WERI-Rb-1 (cell line): ENCODE data around the gene CCNQ.

Source experiments
- DNase-seq: peaks from one replicate; pipeline ENCODE4 v3.0.0-alpha.2; 2020
- H3K27ac ChIP-seq: fragments of 250-450 bp; sonication (Bioruptor Pico); 2 replicates; pipeline ENCODE4 v1.5.1; 2020; ENCODE audit warnings: mild to moderate bottlenecking, moderate library complexity
- H3K27me3 ChIP-seq: fragments of 250-450 bp; sonication (Bioruptor Pico); 2 replicates; pipeline ENCODE4 v1.5.1; 2021; ENCODE audit warnings: mild to moderate bottlenecking, low read depth, moderate library complexity; ENCODE audit not compliant: insufficient read depth, severe bottlenecking
- H3K36me3 ChIP-seq: fragments of 250-450 bp; sonication (Bioruptor Pico); 2 replicates; pipeline ENCODE4 v1.5.1; 2020; ENCODE audit warnings: mild to moderate bottlenecking, moderate library complexity
- H3K4me3 ChIP-seq: 2 replicates; pipeline ENCODE4 v1.5.1; 2011; ENCODE audit warnings: low read depth, mild to moderate bottlenecking, control low read depth, low read length
- H3K9me3 ChIP-seq: fragments of 250-450 bp; sonication (Bioruptor Pico); 2 replicates; pipeline ENCODE4 v1.5.1; 2021; ENCODE audit warnings: mild to moderate bottlenecking, moderate library complexity; ENCODE audit not compliant: severe bottlenecking
- CTCF ChIP-seq: IDR thresholded peaks from 2 replicates; pipeline ENCODE4 v1.5.1; 2011; ENCODE audit warnings: low read depth, mild to moderate bottlenecking, control low read depth, inconsistent platforms, low read length

The CCNQ gene

GRCh38 chrX:153640736-153641575 is 42.0 kb upstream of the CCNQ start:
- Histone ChIP-seq H3K4me3 (no peak overlapping the region), H3K36me3 (no peaks in the 10 kb centered on the region), H3K27me3 (peaks cover 35% of the 10 kb centered on the region), H3K27ac (no peak overlapping the region), H3K9me3 (no peaks in the 10 kb centered on the region)
- DNase-seq = peak; percentile 11
- TF ChIP-seq CTCF = no peak

GRCh38 chrX:153640045-153640686 is 41.2 kb upstream of the CCNQ start:
- TF ChIP-seq CTCF = no peak
- peaks cover 36% of the 10 kb centered on the region for H3K27me3 ChIP-seq
- no peak for DNase-seq
- no peak overlapping the region for H3K4me3 ChIP-seq
- H3K9me3 ChIP-seq = no peaks in the 10 kb centered on the region
- H3K36me3 ChIP-seq = no peaks in the 10 kb centered on the region
- no peak overlapping the region for H3K27ac ChIP-seq

GRCh38 chrX:153639177-153640044 is 40.5 kb upstream of the CCNQ start:
- Histone ChIP-seq H3K9me3 (no peaks in the 10 kb centered on the region), H3K36me3 (no peaks in the 10 kb centered on the region), H3K27me3 (peaks cover 36% of the 10 kb centered on the region), H3K4me3 (no peak overlapping the region), H3K27ac (no peak overlapping the region)
- no peak for TF ChIP-seq CTCF
- DNase-seq = no peak

- Histone ChIP-seq H3K4me3 (no peak overlapping the region), H3K36me3 (no peaks in the 10 kb centered on the region), H3K27ac (no peak overlapping the region), H3K9me3 (no peaks in the 10 kb centered on the region), H3K27me3 (peaks cover 34% of the 10 kb centered on the region)
- peak; percentile 20 for DNase-seq
- TF ChIP-seq CTCF = no peak
Measured at GRCh38 chrX:153638436-153639176, 39.7 kb upstream of the CCNQ start.

GRCh38 chrX:153638041-153638371 is 39.1 kb upstream of the CCNQ start:
- peaks cover 30% of the 10 kb centered on the region for H3K27me3 ChIP-seq
- H3K27ac ChIP-seq = no peak overlapping the region
- DNase-seq = no peak
- H3K4me3 ChIP-seq = no peak overlapping the region
- no peaks in the 10 kb centered on the region for H3K9me3 ChIP-seq
- H3K36me3 ChIP-seq = no peaks in the 10 kb centered on the region
- TF ChIP-seq CTCF = no peak
